KOPT-K1 (cell line): Measurements from ENCODE around the gene WNK2.

ENCODE experiments used
- H3K27ac ChIP-seq: fragments of 200-600 bp; sonication (generic); 2 replicates; pipeline ENCODE4 v1.5.1; 2016; ENCODE audit warnings: antibody characterized with exemption, mild to moderate bottlenecking, low read depth, low read length; ENCODE audit not compliant: poor library complexity, severe bottlenecking
- H3K36me3 ChIP-seq: fragments of 200-600 bp; sonication (generic); 2 replicates; pipeline ENCODE4 v1.5.1; 2017; ENCODE audit warnings: antibody characterized with exemption, mild to moderate bottlenecking, low read length, moderate library complexity; ENCODE audit not compliant: insufficient read depth
- H3K9me3 ChIP-seq: fragments of 200-600 bp; sonication (generic); 2 replicates; pipeline ENCODE4 v1.5.1; 2017; ENCODE audit warnings: antibody characterized with exemption, low read length, mild to moderate bottlenecking; ENCODE audit not compliant: insufficient read depth, poor library complexity, severe bottlenecking

Gene WNK2

GRCh38 chr9:93154293-93154903, 29.5 kb upstream of the WNK2 start:
- Histone ChIP-seq H3K9me3 (no peaks in the 10 kb centered on the region), H3K36me3 (no peaks in the 10 kb centered on the region), H3K27ac (no peak overlapping the region)

DNA sequence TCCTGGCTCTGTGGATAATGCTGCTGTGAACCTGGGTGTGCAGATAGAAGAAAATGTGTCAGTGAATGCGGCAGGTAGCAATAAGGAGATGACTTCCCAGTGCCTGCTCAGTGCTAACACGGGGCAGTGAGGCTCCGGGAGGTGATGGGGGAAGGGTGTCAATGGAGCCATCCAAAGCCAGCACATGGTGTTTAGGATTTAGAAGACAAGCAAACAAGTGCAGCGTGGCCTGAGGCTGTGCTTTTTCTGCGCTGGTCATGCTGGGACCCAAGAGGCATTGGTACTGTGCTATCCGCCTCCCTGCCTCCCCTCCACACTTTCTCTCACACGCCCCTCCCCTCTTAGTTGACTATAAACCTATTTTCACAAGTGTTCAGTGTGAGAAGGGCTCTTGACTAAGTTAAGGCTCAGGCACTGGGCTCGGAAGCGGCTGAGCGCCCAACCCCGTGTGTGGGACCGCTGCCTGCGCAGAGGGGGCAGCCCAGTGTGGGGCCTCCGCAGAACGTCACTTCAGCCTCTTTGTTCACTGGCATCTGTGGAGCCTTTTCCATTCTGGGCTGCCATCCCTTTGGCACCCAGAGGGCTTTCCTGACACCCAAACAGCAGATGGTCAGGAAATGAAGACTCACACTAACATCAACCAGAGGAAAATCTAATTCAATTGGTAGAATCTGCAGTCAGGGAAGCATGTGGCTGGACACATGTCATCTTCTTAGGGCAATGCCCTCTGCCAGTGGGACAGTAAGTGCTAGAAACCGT, 28.0 kb upstream of the WNK2 start:
- Histone ChIP-seq H3K36me3 (no peaks in the 10 kb centered on the region), H3K9me3 (no peaks in the 10 kb centered on the region), H3K27ac (no peak overlapping the region)

GRCh38 chr9:93156475-93157008, 27.4 kb upstream of the WNK2 start:
- no peak overlapping the region for H3K27ac ChIP-seq

GRCh38 chr9:93159601-93160471, 24.1 kb upstream of the WNK2 start:
- Histone ChIP-seq H3K36me3 (no peaks in the 10 kb centered on the region), H3K9me3 (no peaks in the 10 kb centered on the region), H3K27ac (no peak overlapping the region)

More at GRCh38 chr9:93156475-93157008, 27.4 kb upstream of the WNK2 start:
- Histone ChIP-seq H3K36me3 (no peaks in the 10 kb centered on the region), H3K9me3 (no peaks in the 10 kb centered on the region)

GRCh38 chr9:93161786-93162562, 22.0 kb upstream of the WNK2 start:
- Histone ChIP-seq H3K27ac (no peak overlapping the region), H3K9me3 (no peaks in the 10 kb centered on the region), H3K36me3 (no peaks in the 10 kb centered on the region)

GRCh38 chr9:93164085-93164484, 19.9 kb upstream of the WNK2 start:
- Histone ChIP-seq H3K36me3 (no peaks in the 10 kb centered on the region), H3K9me3 (no peaks in the 10 kb centered on the region), H3K27ac (no peak overlapping the region)

DNA sequence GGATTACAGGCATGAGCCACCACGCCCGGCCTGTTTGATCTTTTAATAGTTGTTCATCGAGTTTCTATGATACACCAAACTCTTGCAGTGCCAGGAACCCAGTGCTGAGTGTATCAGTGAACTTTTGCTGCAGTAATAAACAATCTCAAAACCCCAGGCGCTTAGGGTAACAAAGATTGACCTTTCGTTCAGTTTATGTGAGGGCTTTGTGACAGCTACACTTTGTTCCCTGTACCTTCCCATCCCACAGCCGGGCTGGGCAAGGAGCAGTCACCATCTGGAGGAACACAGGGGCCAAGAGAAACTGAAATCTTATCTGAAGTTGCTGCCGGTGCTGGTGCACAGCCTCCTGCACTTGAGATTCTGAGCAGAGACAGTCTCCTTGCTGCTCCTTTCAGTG, 17.2 kb upstream of the WNK2 start:
- no peaks in the 10 kb centered on the region for H3K9me3 ChIP-seq
- no peak overlapping the region for H3K27ac ChIP-seq
- H3K36me3 ChIP-seq: no peaks in the 10 kb centered on the region

- H3K27ac ChIP-seq: no peak overlapping the region
- H3K36me3 ChIP-seq: no peaks in the 10 kb centered on the region
- no peaks in the 10 kb centered on the region for H3K9me3 ChIP-seq
These were observed 16.8 kb upstream of the WNK2 start for GRCh38 chr9:93167185-93167584.

- H3K9me3 ChIP-seq: no peaks in the 10 kb centered on the region
- H3K27ac ChIP-seq: no peak overlapping the region
These were observed 16.1 kb upstream of the WNK2 start for GRCh38 chr9:93167838-93168237.

DNA sequence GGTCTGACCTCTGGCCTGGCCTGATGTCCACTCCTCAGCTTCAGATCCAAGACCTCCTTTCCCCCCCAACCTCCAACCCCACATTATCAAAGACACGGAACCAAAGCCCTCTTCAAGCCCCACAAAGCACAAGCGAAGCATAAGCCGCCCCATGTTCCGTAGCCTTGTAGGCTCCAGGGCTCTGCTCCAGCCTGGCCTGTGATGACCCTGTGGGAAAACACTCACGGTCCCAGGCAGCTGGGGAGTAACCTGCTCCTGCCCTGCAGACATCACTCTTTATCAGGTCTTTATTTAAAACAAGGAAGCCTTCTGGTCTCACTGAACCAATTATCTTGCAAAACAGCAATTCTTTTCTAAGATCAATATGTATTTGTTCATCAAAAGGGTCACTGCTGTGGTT, 15.4 kb upstream of the WNK2 start:
- H3K36me3 ChIP-seq: no peaks in the 10 kb centered on the region
- no peak overlapping the region for H3K27ac ChIP-seq
- no peaks in the 10 kb centered on the region for H3K9me3 ChIP-seq

More at GRCh38 chr9:93167838-93168237, 16.1 kb upstream of the WNK2 start:
- H3K36me3 ChIP-seq: no peaks in the 10 kb centered on the region

GRCh38 chr9:93169444-93169843, 14.5 kb upstream of the WNK2 start:
- no peaks in the 10 kb centered on the region for H3K36me3 ChIP-seq

DNA sequence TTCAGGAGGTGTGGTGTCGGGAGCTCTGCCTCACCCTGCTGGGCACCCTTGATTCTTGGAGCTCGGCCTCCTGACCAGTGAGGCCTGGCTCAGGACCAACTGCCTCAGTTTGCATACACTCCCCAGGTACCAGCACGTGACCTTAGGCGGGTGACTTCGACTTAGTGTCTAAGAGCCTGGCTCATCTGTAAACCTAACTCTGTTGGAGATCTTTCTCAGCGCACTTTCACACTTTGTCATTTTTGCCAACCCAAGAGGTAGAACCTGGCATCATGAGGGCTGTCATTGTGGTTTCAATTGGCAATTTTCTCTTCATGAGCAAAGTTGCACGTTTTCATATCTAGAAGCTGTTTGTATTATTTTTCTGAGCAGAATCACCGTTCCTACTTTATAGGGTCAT, 13.4 kb upstream of the WNK2 start:
- Histone ChIP-seq H3K27ac (no peak overlapping the region), H3K36me3 (no peaks in the 10 kb centered on the region), H3K9me3 (no peaks in the 10 kb centered on the region)

More at GRCh38 chr9:93169444-93169843, 14.5 kb upstream of the WNK2 start:
- no peak overlapping the region for H3K27ac ChIP-seq
- H3K9me3 ChIP-seq: no peaks in the 10 kb centered on the region

GRCh38 chr9:93171261-93171990, 12.5 kb upstream of the WNK2 start:
- Histone ChIP-seq H3K27ac (no peak overlapping the region), H3K9me3 (no peaks in the 10 kb centered on the region), H3K36me3 (no peaks in the 10 kb centered on the region)
